Choroid plexus epithelial cell (primary cell): ENCODE data around the gene CACNG3.

Experiments
- DNase-seq: peaks from one replicate; pipeline ENCODE4 v3.0.0-alpha.2; 2010; ENCODE audit warnings: low read depth
- H3K4me3 ChIP-seq: 2 replicates; pipeline ENCODE4 v1.5.1; 2011; ENCODE audit warnings: low read depth, mild to moderate bottlenecking, control low read depth, low read length, moderate library complexity
- TF ChIP-seq, protein P1 (sequence below): conservative IDR thresholded peaks from 2 replicates; pipeline ENCODE4 v1.5.1; 2011; ENCODE audit warnings: low read depth, mild to moderate bottlenecking, control low read depth, inconsistent platforms, low read length, moderate library complexity

The CACNG3 gene

DNA sequence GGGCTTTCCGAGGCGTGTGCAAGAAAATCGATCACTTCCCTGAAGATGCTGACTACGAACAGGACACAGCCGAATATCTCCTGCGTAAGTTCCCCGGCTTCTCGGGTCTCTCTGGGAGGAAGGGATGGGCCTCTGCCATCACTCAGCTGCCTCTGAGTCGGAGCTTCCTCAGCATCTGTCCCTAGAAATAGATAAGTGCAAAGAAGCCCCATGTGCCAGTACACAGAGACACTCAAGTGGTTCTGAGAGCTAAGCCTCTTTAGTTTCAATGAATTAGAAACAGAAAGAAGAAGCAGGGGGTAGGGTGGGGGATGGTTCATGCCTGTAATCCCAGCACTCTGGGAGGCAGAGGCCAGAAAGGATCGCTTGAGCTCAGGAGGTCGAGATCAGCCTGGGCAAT is 90.6 kb downstream of the CACNG3 start:
- no peak overlapping the region for H3K4me3 ChIP-seq
- TF ChIP-seq, protein P1, sequence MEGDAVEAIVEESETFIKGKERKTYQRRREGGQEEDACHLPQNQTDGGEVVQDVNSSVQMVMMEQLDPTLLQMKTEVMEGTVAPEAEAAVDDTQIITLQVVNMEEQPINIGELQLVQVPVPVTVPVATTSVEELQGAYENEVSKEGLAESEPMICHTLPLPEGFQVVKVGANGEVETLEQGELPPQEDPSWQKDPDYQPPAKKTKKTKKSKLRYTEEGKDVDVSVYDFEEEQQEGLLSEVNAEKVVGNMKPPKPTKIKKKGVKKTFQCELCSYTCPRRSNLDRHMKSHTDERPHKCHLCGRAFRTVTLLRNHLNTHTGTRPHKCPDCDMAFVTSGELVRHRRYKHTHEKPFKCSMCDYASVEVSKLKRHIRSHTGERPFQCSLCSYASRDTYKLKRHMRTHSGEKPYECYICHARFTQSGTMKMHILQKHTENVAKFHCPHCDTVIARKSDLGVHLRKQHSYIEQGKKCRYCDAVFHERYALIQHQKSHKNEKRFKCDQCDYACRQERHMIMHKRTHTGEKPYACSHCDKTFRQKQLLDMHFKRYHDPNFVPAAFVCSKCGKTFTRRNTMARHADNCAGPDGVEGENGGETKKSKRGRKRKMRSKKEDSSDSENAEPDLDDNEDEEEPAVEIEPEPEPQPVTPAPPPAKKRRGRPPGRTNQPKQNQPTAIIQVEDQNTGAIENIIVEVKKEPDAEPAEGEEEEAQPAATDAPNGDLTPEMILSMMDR: no peak
- no peak for DNase-seq

DNA sequence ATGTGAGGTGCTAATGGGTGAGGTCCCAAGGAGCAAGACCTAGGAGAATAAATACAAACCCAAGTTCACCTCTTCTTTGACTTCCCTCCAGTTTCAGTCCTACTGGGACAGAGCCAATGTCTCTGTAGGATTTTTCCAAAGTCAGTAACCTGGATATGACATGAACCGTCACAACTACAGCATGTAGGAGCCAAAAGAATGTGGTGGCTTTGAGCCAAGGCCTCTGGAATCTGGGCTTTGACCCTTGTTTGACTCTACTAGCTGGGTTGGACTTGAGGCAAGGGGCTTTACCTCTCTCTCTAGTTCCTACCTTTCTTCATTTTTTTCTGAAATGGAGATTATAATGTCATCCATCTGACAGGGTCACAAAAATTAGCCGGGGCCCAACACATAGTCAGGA is 91.4 kb downstream of the CACNG3 start:
- TF ChIP-seq, protein P1: no peak
- DNase-seq: no peak
- no peak overlapping the region for H3K4me3 ChIP-seq

DNA sequence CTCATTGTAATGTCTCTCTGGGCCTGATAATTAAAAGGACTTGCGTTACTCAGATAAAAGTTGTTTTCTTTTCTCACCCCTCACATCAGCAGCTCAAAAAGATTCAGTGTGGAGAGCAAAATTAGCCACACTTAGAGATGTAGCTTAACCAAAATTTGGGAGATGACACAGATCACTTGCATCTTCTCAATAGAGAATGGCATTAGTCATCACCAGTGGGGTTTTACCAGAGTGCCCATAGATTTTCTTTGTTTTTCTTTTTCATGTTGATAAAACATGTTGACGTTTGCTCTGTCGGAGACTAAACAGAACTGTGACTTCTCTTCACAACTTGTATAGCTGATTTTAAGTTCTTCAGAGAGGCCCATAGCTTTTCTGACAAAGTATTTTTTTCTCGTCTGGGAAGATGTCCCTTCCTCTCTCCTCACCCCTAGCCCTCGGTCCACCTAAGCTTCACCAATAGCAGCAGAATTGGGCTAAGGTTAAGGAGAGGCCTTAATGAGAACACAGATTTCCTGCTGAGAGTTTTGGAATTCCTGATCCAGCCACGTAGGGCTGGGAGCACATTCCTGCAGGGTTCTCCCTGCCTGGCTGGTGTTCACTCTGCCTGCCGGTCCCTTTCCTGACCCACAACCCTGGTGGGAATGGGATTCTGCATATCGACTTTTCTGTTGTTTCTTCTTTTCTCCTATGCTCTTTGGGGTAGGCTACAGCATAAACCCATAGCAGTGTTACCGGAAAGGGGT is 92.6 kb downstream of the CACNG3 start:
- H3K4me3 ChIP-seq: no peak overlapping the region
- TF ChIP-seq, protein P1: no peak
- DNase-seq: no peak

DNA sequence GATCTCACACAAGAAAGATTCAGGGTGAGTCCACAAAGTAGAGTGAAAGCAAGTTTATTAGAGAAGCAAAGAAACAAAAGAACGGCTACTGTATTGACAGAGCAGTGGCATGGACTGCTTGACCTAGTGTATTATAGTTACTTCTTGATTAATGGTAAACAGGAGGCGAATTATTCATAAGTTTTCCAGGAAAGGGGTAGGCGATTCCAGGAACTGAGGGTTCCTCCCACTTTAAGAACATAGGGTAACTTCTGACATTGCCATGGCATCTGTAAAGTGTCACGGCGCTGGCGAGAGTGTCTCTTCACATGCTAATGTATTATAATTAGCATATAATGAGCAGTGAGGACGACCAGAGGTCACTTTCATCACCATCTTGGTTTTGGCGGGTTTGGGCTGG is 93.2 kb downstream of the CACNG3 start:
- DNase-seq: no peak
- no peak overlapping the region for H3K4me3 ChIP-seq
- TF ChIP-seq, protein P1: no peak

DNA sequence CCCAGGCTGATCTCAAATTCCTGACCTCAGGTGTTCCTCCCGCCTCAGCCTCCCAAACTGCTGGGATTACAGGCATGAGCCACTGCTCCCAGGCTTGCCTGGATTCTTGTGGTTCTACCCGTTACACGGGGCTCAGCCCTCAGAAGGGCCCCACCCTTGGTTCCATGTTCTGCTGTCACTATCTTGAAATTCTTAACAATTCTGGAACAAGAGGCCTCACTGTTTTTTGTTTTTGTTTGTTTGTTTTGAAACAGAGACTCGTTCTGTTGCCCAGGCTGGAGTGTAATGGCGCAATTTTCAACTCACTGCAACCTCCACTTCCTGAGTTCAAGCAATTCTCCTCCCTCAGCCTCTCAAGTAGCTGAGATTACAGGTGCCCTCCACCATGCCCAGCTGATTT is 96.6 kb downstream of the CACNG3 start:
- DNase-seq: no peak
- H3K4me3 ChIP-seq: no peak overlapping the region
- TF ChIP-seq, protein P1: no peak

DNA sequence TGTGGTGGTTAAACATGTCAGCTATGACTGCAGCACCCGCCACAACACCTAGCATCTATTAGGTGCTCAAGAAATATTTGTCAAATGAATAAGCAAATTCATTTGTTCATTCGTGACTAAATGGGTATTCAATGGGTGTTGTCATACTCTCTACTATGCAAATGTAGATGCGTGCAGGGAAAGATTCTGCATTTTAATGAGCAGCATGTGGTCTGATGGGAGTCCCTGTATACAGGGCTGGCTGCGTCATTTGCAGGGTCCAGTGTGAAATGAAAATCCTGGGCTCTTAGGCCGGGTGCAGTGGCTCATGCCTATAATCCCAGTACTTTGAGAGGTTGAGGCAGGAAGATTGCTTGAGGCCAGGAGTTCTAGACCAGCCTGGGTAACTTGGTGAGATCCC is 97.5 kb downstream of the CACNG3 start:
- no peak for DNase-seq
- TF ChIP-seq, protein P1: no peak
- no peak overlapping the region for H3K4me3 ChIP-seq

DNA sequence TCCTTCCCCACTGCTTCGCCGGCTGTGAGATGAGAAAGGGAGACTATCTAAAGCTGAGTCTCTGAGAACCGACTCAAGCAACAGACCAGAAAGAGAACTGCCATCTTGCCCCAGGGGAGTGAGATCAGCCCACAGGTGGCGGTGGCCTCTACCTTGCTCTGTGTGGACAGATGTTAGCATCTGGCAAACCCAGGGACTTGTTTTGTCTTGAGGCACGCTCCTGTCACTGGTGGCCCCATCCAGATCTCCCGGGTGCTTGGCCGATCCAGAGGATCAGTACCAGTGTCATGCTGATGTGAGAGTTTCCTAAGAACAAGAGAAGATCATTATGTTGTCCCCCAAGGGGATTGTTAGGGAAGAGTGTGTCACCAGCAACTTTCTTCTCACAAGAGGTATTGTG is 101.4 kb downstream of the CACNG3 start:
- TF ChIP-seq, protein P1: no peak
- no peak overlapping the region for H3K4me3 ChIP-seq

More for the DNA sequence above, 101.4 kb downstream of the CACNG3 start:
- no peak for DNase-seq
